Epithelial cell of esophagus (primary cell): ENCODE results near the gene IFRD2.

ENCODE experiments used
- DNase-seq: peaks from one replicate; pipeline ENCODE4 v3.0.0; 2010; ENCODE audit warnings: low read depth
- H3K4me3 ChIP-seq: 2 replicates; pipeline ENCODE4 v1.5.1; 2011; ENCODE audit warnings: mild to moderate bottlenecking, low read length, control low read depth
- CTCF ChIP-seq: IDR thresholded peaks from 2 replicates; pipeline ENCODE4 v1.5.1; 2011; ENCODE audit warnings: low read depth, mild to moderate bottlenecking, low read length, control low read depth, inconsistent platforms; ENCODE audit not compliant: insufficient read depth; ENCODE audit errors: missing control alignments

The IFRD2 gene

GRCh38 chr3:50319894-50320625 is 27.8 kb upstream of the IFRD2 start:
- no peak for DNase-seq
- TF ChIP-seq CTCF = no peak

GRCh38 chr3:50319181-50319893 is 27.1 kb upstream of the IFRD2 start:
- no peak overlapping the region for H3K4me3 ChIP-seq
- no peak for TF ChIP-seq CTCF
- no peak for DNase-seq

More at GRCh38 chr3:50319894-50320625, 27.8 kb upstream of the IFRD2 start:
- peak overlapping the region; percentile 92 for H3K4me3 ChIP-seq

GRCh38 chr3:50318615-50319014 is 26.4 kb upstream of the IFRD2 start:
- no peak for TF ChIP-seq CTCF
- DNase-seq = no peak
- no peak overlapping the region for H3K4me3 ChIP-seq

GRCh38 chr3:50318163-50318562 is 25.9 kb upstream of the IFRD2 start:
- no peak for DNase-seq
- no peak for TF ChIP-seq CTCF
- no peak overlapping the region for H3K4me3 ChIP-seq

- no peak for DNase-seq
- no peak overlapping the region for H3K4me3 ChIP-seq
- no peak for TF ChIP-seq CTCF
These were observed 25.1 kb upstream of the IFRD2 start for GRCh38 chr3:50317300-50317699.

GRCh38 chr3:50316657-50317242 is 24.5 kb upstream of the IFRD2 start:
- H3K4me3 ChIP-seq = no peak overlapping the region
- no peak for TF ChIP-seq CTCF
- DNase-seq = peak; percentile 99
